GM12892 (cell line): ENCODE results near the gene ISOC2.

Experiments
- POLR2A ChIP-seq: IDR thresholded peaks from 2 replicates; pipeline ENCODE4 v1.6.1; 2011; ENCODE audit warnings: low read depth, low read length, control low read depth
- POLR2AphosphoS5 ChIP-seq: IDR thresholded peaks from 2 replicates; pipeline ENCODE4 v1.6.1; 2011; ENCODE audit warnings: low read depth, low read length, control low read depth
- TAF1 ChIP-seq: IDR thresholded peaks from 2 replicates; pipeline ENCODE4 v1.6.1; 2011; ENCODE audit warnings: low read depth, mild to moderate bottlenecking, control low read depth, low read length, borderline replicate concordance

GRCh38 chr19:55447421-55448174, 13.8 kb downstream of the ISOC2 start:
- TF ChIP-seq POLR2A = no peak
- TF ChIP-seq TAF1 = no peak
- no peak for TF ChIP-seq POLR2AphosphoS5
